ENCODE measurements around the gene CNNM2.
"Not testable (repeated sequence)": the region's sequence is repeated elsewhere in the genome, so short reads cannot be mapped to it uniquely, and the experiment has no call there.

The CNNM2 gene

GRCh38 chr10:102945449-102945848, 27.4 kb downstream of the CNNM2 start:
- no peaks in the 10 kb centered on the region for H3K4me1 ChIP-seq (ENCODE audit: insufficient read depth, low read length)
- no peaks in the 10 kb centered on the region for H3K36me3 ChIP-seq (ENCODE audit: insufficient read depth, low read length)
- H3K9ac ChIP-seq (ENCODE audit: low read depth, low read length), result no peak overlapping the region
- no peaks in the 10 kb centered on the region for H3K9me3 ChIP-seq (ENCODE audit: control insufficient read depth, insufficient read depth, low read length)

GRCh38 chr10:102945962-102946361, 27.9 kb downstream of the CNNM2 start:
- Histone ChIP-seq H3K9ac (ENCODE audit: low read depth, low read length) (no peak overlapping the region), H3K4me1 (ENCODE audit: insufficient read depth, low read length) (no peaks in the 10 kb centered on the region), H3K36me3 (ENCODE audit: insufficient read depth, low read length) (no peaks in the 10 kb centered on the region), H3K9me3 (ENCODE audit: control insufficient read depth, insufficient read depth, low read length) (no peaks in the 10 kb centered on the region)

GRCh38 chr10:102946992-102947391, 28.9 kb downstream of the CNNM2 start:
- Histone ChIP-seq H3K9ac (ENCODE audit: low read depth, low read length) (no peak overlapping the region), H3K36me3 (ENCODE audit: insufficient read depth, low read length) (no peaks in the 10 kb centered on the region), H3K9me3 (ENCODE audit: control insufficient read depth, insufficient read depth, low read length) (no peaks in the 10 kb centered on the region), H3K4me1 (ENCODE audit: insufficient read depth, low read length) (no peaks in the 10 kb centered on the region)

GRCh38 chr10:102948176-102948575, 30.1 kb downstream of the CNNM2 start:
- Histone ChIP-seq H3K9me3 (ENCODE audit: control insufficient read depth, insufficient read depth, low read length) (no peaks in the 10 kb centered on the region), H3K9ac (ENCODE audit: low read depth, low read length) (no peak overlapping the region), H3K4me1 (ENCODE audit: insufficient read depth, low read length) (no peaks in the 10 kb centered on the region), H3K36me3 (ENCODE audit: insufficient read depth, low read length) (no peaks in the 10 kb centered on the region)

GRCh38 chr10:102948786-102949185, 30.7 kb downstream of the CNNM2 start:
- H3K4me1 ChIP-seq (ENCODE audit: insufficient read depth, low read length), result no peaks in the 10 kb centered on the region
- no peaks in the 10 kb centered on the region for H3K9me3 ChIP-seq (ENCODE audit: control insufficient read depth, insufficient read depth, low read length)
- no peak overlapping the region for H3K9ac ChIP-seq (ENCODE audit: low read depth, low read length)
- H3K36me3 ChIP-seq (ENCODE audit: insufficient read depth, low read length), result no peaks in the 10 kb centered on the region

- Histone ChIP-seq H3K9ac (ENCODE audit: low read depth, low read length) (no peak overlapping the region), H3K36me3 (ENCODE audit: insufficient read depth, low read length) (no peaks in the 10 kb centered on the region), H3K9me3 (ENCODE audit: control insufficient read depth, insufficient read depth, low read length) (no peaks in the 10 kb centered on the region), H3K4me1 (ENCODE audit: insufficient read depth, low read length) (no peaks in the 10 kb centered on the region)
Measured at GRCh38 chr10:102949916-102950315, 31.8 kb downstream of the CNNM2 start.

GRCh38 chr10:102951316-102951715, 33.2 kb downstream of the CNNM2 start:
- H3K36me3 ChIP-seq (ENCODE audit: insufficient read depth, low read length), result no peaks in the 10 kb centered on the region

GRCh38 chr10:102959360-102959759, 41.3 kb downstream of the CNNM2 start:
- no peaks in the 10 kb centered on the region for H3K36me3 ChIP-seq (ENCODE audit: insufficient read depth, low read length)
- H3K9ac ChIP-seq (ENCODE audit: low read depth, low read length), result no peak overlapping the region
- H3K4me1 ChIP-seq (ENCODE audit: insufficient read depth, low read length), result no peaks in the 10 kb centered on the region

More at GRCh38 chr10:102951316-102951715, 33.2 kb downstream of the CNNM2 start:
- no peak overlapping the region for H3K9ac ChIP-seq (ENCODE audit: low read depth, low read length)
- H3K9me3 ChIP-seq (ENCODE audit: control insufficient read depth, insufficient read depth, low read length), result no peaks in the 10 kb centered on the region
- no peaks in the 10 kb centered on the region for H3K4me1 ChIP-seq (ENCODE audit: insufficient read depth, low read length)

GRCh38 chr10:102960157-102960556, 42.1 kb downstream of the CNNM2 start:
- no peaks in the 10 kb centered on the region for H3K36me3 ChIP-seq (ENCODE audit: insufficient read depth, low read length)
- H3K9me3 ChIP-seq (ENCODE audit: control insufficient read depth, insufficient read depth, low read length), result no peaks in the 10 kb centered on the region
- no peak overlapping the region for H3K9ac ChIP-seq (ENCODE audit: low read depth, low read length)
- no peaks in the 10 kb centered on the region for H3K4me1 ChIP-seq (ENCODE audit: insufficient read depth, low read length)

More at GRCh38 chr10:102959360-102959759, 41.3 kb downstream of the CNNM2 start:
- H3K9me3 ChIP-seq (ENCODE audit: control insufficient read depth, insufficient read depth, low read length), result no peaks in the 10 kb centered on the region

GRCh38 chr10:102962267-102962666, 44.2 kb downstream of the CNNM2 start:
- Histone ChIP-seq H3K9ac (ENCODE audit: low read depth, low read length) (no peak overlapping the region), H3K36me3 (ENCODE audit: insufficient read depth, low read length) (no peaks in the 10 kb centered on the region), H3K4me1 (ENCODE audit: insufficient read depth, low read length) (no peaks in the 10 kb centered on the region), H3K9me3 (ENCODE audit: control insufficient read depth, insufficient read depth, low read length) (no peaks in the 10 kb centered on the region)

GRCh38 chr10:102962951-102963755, 45.1 kb downstream of the CNNM2 start:
- H3K9ac ChIP-seq (ENCODE audit: low read depth, low read length), result no peak overlapping the region
- no peaks in the 10 kb centered on the region for H3K9me3 ChIP-seq (ENCODE audit: control insufficient read depth, insufficient read depth, low read length)
- no peaks in the 10 kb centered on the region for H3K36me3 ChIP-seq (ENCODE audit: insufficient read depth, low read length)
- H3K4me1 ChIP-seq (ENCODE audit: insufficient read depth, low read length), result no peaks in the 10 kb centered on the region

GRCh38 chr10:102963756-102964025, 45.6 kb downstream of the CNNM2 start:
- Histone ChIP-seq H3K9me3 (ENCODE audit: control insufficient read depth, insufficient read depth, low read length) (no peaks in the 10 kb centered on the region), H3K36me3 (ENCODE audit: insufficient read depth, low read length) (no peaks in the 10 kb centered on the region), H3K4me1 (ENCODE audit: insufficient read depth, low read length) (no peaks in the 10 kb centered on the region), H3K9ac (ENCODE audit: low read depth, low read length) (no peak overlapping the region)

GRCh38 chr10:102964064-102964463, 46.0 kb downstream of the CNNM2 start:
- H3K9ac ChIP-seq (ENCODE audit: low read depth, low read length); H3K4me1 ChIP-seq (ENCODE audit: insufficient read depth, low read length): not testable (repeated sequence)

GRCh38 chr10:102964713-102965112, 46.6 kb downstream of the CNNM2 start:
- Histone ChIP-seq H3K9ac (ENCODE audit: low read depth, low read length) (no peak overlapping the region), H3K4me1 (ENCODE audit: insufficient read depth, low read length) (no peaks in the 10 kb centered on the region), H3K36me3 (ENCODE audit: insufficient read depth, low read length) (no peaks in the 10 kb centered on the region), H3K9me3 (ENCODE audit: control insufficient read depth, insufficient read depth, low read length) (no peaks in the 10 kb centered on the region)

More at GRCh38 chr10:102964064-102964463, 46.0 kb downstream of the CNNM2 start:
- not testable (repeated sequence) for H3K9me3 ChIP-seq (ENCODE audit: control insufficient read depth, insufficient read depth, low read length); H3K36me3 ChIP-seq (ENCODE audit: insufficient read depth, low read length)

GRCh38 chr10:102965311-102965851, 47.3 kb downstream of the CNNM2 start:
- no peak overlapping the region for H3K9ac ChIP-seq (ENCODE audit: low read depth, low read length)
- no peaks in the 10 kb centered on the region for H3K36me3 ChIP-seq (ENCODE audit: insufficient read depth, low read length)
- H3K4me1 ChIP-seq (ENCODE audit: insufficient read depth, low read length), result no peaks in the 10 kb centered on the region
- no peaks in the 10 kb centered on the region for H3K9me3 ChIP-seq (ENCODE audit: control insufficient read depth, insufficient read depth, low read length)
